IMR-90 (cell line): Measurements from ENCODE around the gene IGFBPL1.

Source experiments
- BHLHE40 ChIP-seq: fragments of 150-350 bp; IDR thresholded peaks from 2 replicates; pipeline ENCODE4 v1.6.1; 2016; ENCODE audit warnings: mild to moderate bottlenecking, low read depth, low read length
- CEBPB ChIP-seq: IDR thresholded peaks from 2 replicates; pipeline ENCODE4 v1.6.1; 2012; ENCODE audit warnings: low read depth, low read length, improper control_type of control experiment
- CHD1 ChIP-seq: IDR thresholded peaks from 2 replicates; pipeline ENCODE4 v1.6.1; 2012; ENCODE audit warnings: low read depth, low read length, improper control_type of control experiment
- CTCF ChIP-seq: conservative IDR thresholded peaks from 2 replicates; pipeline ENCODE4 v1.5.1; 2012; ENCODE audit warnings: mild to moderate bottlenecking, low read depth, low read length, improper control_type of control experiment
- ELK1 ChIP-seq: fragments of 150-350 bp; IDR thresholded peaks from 2 replicates; pipeline ENCODE4 v1.6.1; 2016; ENCODE audit warnings: low read depth, mild to moderate bottlenecking, low read length, moderate library complexity, borderline replicate concordance
- MAZ ChIP-seq: IDR thresholded peaks from 2 replicates; pipeline ENCODE4 v1.6.1; 2012; ENCODE audit warnings: low read depth, mild to moderate bottlenecking, low read length, improper control_type of control experiment, moderate library complexity, borderline replicate concordance
- MXI1 ChIP-seq: IDR thresholded peaks from 2 replicates; pipeline ENCODE4 v1.6.1; 2012; ENCODE audit warnings: low read depth, mild to moderate bottlenecking, low read length, moderate library complexity, borderline replicate concordance
- POLR2A ChIP-seq: IDR thresholded peaks from 2 replicates; pipeline ENCODE4 v1.6.1; 2012; ENCODE audit warnings: mild to moderate bottlenecking, low read depth, low read length
- RFX5 ChIP-seq: IDR thresholded peaks from 2 replicates; pipeline ENCODE4 v1.8.0; 2012; ENCODE audit warnings: low read depth, mild to moderate bottlenecking, low read length, moderate library complexity
- USF2 ChIP-seq: fragments of 150-350 bp; IDR thresholded peaks from 2 replicates; pipeline ENCODE4 v1.6.1; 2017; ENCODE audit warnings: mild to moderate bottlenecking, antibody characterized with exemption, low read length, low read depth

GRCh38 chr9:38453835-38454234 is 29.6 kb upstream of the IGFBPL1 start:
- no peak for TF ChIP-seq ELK1
- no peak for TF ChIP-seq POLR2A
- no peak for TF ChIP-seq CTCF
- no peak for TF ChIP-seq USF2
- TF ChIP-seq CEBPB: no peak
- no peak for TF ChIP-seq MXI1
- no peak for TF ChIP-seq BHLHE40
- no peak for TF ChIP-seq MAZ
- TF ChIP-seq RFX5: no peak
- no peak for TF ChIP-seq CHD1
